ENCODE results near the gene RILP.
A peak's percentile ranks its signal among the peaks of the same experiment; 100 is the strongest.

GRCh38 chr17:1645207-1646171 lies 4.2 kb downstream of the RILP start, which contains the start of gene SCARF1:
- TF ChIP-seq POLR2A (IDR thresholded peaks at IDR 0.05), result peak; percentile 19 to 39
- TF ChIP-seq, protein P1, sequence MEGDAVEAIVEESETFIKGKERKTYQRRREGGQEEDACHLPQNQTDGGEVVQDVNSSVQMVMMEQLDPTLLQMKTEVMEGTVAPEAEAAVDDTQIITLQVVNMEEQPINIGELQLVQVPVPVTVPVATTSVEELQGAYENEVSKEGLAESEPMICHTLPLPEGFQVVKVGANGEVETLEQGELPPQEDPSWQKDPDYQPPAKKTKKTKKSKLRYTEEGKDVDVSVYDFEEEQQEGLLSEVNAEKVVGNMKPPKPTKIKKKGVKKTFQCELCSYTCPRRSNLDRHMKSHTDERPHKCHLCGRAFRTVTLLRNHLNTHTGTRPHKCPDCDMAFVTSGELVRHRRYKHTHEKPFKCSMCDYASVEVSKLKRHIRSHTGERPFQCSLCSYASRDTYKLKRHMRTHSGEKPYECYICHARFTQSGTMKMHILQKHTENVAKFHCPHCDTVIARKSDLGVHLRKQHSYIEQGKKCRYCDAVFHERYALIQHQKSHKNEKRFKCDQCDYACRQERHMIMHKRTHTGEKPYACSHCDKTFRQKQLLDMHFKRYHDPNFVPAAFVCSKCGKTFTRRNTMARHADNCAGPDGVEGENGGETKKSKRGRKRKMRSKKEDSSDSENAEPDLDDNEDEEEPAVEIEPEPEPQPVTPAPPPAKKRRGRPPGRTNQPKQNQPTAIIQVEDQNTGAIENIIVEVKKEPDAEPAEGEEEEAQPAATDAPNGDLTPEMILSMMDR (IDR thresholded peaks at IDR 0.05), result no peak

All from uterus (tissue), 2 donors.